Stimulated activated CD4-positive, alpha-beta T cell treated with anti-CD3 and anti-CD28 coated beads, Interleukin-1b, Interleukin-23, amount 100 ng/mL, for 4 hours (primary cell): ENCODE measurements around the gene SPATA4.

Experiments
- DNase-seq, 2 donors: peaks; one replicate each; pipeline ENCODE4 v3.0.0-alpha.2; 2020; ENCODE audit warnings: low read depth in 2 of 2

The SPATA4 gene

DNA sequence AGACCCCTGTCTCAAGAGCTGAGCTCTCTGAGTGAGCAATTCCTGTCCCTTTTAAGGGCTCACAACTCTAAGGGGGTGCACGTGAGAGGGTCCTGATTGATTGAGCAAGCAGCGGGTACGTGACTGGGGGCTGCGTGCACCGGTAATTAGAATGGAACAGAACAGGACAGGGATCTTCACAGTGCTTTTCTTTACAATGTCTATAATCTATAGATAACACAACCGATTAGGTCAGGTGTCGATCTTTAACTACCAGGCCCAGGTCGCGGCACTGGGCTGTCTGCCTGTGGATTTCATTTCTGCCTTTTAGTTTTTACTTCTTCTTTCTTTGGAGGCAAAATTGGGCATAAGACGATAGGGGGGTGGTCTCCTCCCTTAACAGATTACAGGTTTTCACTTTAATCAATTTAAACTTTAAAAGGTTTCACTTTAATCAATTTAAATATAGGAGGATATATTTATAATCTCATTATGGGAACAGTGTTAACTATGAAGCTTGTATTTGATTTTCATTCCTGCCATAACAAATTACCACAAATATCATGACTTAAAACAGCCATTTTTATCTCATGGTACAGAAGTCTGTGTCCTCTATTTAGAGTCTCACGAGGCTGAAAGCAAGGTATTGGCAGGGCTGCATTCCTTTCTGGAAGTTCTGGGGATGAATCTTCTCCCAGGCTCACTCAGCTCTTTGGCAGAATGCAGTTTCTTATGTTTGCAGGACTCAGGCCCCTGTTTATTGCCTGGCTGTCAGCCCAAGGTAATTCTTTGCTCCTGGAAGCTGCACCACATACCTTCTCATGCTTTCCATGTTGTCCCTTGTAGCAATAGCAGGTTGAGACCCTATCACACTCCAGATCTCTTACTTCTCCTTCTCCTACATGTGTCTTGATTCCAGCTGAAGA is 5.2 kb downstream of the SPATA4 start:
- no peak for DNase-seq

DNA sequence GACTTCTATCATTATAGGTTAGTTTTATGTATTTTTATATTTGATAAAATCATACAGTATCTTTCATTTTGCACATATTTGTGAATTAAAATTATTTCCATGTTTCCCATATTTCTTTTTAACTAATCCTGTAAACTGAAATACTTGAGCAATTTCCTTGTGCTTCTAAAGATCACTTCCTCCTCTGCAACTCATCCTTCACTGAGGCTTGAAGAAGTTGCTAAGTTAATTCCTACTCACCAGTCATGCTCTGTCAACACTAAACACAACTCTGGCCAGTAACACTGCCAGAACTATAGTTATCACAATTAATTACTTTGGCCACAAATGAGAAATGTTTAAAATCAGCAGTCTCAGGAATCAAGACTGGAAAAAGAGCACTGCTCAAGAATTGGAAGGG is 6.7 kb downstream of the SPATA4 start:
- DNase-seq, result no peak

DNA sequence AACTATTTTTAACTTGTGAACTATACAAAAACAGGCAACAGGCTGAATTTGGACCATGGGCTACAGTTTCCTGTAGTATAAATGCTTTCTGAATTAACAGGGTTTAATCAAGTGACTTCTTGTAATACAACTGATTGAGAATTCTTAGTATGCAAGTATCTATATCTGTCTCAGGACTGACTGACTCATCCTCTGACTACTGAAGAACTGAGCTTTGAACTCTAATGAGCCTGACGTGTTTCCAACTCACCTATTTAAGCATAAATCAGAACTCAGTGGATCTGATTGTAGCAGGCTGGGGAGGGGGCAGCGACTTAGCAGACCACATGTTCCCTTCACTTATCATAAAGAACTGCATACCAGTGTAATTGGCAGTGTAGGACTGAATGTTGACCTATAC is 7.8 kb downstream of the SPATA4 start:
- DNase-seq, result no peak

DNA sequence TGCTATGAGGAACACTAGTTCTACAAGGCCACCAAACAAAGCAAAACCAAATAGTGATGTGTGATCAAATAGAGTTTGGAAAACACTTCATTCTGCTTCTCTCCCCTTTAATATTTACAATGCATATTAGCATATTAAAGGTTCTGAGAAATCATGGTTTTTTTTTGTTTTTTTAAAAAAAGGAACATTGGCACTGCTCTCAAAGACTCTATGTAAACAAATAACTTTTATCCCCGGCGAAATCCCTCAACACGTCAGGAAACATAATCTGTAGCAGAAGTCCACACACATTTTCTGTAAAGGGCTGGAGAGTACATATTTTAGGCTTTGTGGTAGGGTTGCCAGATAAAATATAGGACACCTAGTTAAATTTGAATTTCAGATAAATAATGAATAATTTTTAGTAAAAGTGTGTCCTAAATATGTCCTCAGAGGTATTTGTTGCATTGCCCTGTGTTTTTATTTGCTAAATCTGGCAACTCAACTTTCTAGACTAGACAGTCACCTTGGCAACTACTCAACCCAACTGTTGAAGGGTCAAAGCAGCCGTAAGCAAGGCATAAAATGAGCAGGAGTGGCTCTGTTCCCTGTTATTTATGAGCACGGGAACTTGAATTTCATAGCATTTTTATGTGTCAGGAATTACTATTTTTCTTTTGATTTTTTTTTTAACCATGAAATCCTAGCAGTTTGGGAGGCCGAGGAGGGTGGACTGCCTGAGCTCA is 8.6 kb downstream of the SPATA4 start:
- no peak for DNase-seq

DNA sequence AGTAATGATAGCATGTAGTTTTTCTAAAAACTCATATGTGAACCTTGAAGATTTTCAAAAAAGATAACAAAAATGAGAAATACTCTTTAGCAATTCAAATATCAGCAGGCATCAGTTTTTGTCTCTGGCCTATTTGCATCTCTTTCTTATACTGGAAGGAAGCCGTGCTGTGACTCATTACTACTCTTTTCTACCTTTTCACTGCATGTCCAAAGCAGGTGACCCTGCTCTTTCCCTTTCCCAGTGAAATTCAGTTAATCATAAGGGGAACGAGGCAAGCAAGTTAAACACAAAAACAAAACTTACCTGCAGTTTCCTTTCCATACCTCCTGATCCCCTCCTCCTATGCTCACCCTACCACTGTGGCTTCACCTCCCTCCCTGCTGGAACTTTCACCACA is 9.3 kb downstream of the SPATA4 start:
- DNase-seq, result no peak

DNA sequence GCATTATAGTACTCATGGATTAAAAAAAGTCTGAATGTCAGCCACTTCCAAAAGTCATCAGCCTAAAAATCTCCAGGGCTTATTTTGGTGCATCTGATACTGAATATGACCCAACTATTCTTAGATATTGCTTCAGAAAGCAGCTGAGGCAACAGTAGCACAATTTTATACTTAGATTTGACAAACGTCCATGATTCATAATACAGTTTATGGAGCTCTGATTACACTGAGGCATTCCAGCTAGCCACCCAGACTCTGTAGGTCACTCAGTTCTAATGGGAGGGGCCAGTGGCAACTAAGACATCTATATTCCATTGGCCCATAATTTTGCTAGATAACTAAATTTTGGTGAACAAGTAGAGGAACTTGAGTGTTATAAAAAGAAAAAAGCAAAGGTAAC is 10.3 kb downstream of the SPATA4 start:
- DNase-seq, result no peak

DNA sequence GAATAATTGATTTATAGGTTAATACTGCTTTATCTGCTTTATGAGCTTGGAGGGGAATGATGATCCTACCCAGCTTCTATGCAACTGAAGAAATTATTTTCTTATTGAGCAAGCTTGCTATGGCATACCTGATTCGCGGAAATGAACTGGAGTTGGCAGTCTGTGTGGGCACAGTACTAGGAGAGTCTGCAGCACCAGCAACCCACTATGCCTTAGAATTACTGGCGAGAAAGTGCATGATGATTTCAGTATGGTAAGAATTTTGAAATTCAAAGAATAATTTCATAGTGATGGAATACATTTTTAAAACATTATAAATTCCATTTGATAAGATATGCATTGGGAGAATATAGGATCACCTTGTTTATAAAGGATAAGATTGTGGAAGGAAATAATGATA is 32.3 kb downstream of the SPATA4 start:
- DNase-seq, result no peak

DNA sequence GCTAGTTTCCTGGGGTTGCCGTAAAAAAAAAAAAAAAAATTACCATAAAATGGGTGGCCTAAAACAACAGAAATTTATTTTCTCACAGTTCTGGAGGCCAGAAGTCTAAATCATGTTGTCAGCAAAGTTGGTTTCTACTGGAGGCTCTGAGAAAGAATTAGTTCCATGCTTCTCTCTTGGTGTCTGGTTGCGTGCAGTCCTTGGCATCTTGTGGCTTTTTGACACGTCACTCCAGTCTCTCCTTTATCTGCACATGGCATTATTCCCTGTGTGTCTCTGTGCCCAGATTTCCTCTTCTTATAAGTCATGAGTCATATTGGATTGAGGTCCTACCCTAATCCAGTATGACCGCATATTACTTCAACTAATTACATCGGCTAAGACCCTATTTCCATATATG is 38.7 kb downstream of the SPATA4 start:
- DNase-seq, result no peak

DNA sequence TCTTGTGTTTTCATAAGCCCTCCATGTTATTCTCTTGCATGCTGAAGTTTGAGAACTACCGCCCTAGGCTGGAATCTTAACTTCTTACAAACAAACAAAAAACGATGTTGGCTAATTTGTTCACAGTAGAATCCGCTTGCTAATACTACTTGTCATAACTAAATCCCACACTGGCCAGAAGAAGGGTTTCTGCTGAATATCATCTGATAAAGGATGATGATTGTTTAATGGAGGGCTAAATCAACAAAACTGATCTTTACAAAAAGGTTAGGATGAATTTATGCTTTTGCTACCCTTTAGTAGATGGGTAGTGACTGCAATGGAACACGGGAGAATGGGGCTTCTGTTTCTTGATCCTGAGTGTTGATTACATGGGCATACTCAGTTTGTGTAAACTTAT is 42.3 kb downstream of the SPATA4 start:
- no peak for DNase-seq

DNA sequence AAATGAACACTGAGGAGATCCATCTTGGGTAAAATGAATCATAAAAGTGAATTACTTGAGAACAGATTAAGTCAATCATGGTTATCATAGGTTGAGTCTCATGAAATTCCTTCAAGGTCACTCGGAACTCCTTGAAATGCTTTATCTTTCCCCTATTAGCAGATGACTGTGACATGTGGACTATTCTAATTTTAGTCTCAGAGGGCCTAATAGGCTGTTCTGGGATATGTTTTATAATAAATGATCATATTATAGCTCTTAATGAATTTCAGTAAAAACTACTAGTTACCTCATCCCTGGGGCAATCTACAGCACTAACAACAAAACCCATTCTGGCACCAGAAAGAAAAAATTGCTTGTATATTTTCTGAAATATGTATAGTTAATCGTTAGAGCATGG is 44.7 kb downstream of the SPATA4 start:
- no peak for DNase-seq

DNA sequence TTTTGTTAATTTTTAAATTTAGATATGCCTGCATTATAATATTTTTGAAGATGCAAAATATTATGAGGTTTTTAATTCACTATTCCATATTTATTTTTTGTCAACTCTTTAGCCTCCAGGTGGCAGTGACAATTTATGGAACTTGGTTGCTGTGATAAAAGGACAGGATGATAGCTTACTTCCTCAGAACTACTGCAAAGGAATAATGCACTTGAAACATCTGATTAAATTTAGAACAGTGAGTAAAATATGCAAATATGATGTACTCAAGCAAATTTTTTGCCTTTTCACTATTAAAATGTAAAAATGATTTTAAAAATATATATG is 45.1 kb downstream of the SPATA4 start:
- DNase-seq, result no peak

DNA sequence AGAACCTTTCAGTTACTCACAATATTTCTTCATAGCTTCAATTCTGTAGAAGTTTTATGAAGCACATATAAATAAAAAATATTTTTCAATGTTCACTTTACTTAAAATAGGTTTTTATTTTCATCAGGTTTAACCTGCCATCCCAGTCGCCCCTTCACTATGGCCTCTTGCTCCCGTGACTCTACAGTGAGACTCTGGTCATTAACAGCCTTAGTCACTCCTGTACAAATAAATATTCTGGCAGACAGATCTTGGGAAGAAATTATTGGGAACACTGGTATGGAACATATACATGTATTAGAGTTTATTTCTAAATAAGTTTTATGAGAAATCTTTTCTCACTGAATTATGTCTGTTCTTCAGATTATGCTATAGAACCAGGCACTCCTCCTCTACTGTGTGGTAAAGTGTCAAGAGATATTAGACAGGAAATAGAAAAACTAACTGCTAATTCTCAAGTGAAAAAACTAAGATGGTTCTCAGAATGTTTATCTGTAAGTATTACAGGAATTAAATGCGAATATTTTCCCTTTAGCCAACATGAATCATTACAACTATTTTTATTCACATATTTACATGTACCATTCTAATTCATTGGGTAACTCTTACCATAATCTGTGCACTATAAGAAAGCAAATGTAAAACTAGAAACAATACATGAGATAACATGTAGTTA is 45.6 kb downstream of the SPATA4 start:
- DNase-seq, result no peak

DNA sequence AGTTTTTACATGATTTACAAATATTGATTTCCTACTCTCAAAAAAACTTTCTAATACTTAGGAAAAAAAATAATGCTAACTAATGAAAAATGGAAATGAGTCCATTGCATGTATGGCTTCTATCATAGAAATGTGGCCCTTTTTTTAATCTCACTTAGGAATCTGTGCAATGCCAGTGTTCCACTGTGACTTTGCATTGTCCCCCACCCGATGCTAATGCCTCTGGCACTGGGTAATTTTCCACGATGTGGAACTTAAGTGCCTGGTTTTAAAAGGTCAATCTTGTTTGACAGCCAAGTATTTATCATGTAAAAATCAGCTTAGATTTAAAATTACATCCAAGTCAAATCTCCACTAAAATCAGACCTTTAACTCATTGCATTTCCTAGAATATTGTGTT is 53.1 kb downstream of the SPATA4 start:
- no peak for DNase-seq

DNA sequence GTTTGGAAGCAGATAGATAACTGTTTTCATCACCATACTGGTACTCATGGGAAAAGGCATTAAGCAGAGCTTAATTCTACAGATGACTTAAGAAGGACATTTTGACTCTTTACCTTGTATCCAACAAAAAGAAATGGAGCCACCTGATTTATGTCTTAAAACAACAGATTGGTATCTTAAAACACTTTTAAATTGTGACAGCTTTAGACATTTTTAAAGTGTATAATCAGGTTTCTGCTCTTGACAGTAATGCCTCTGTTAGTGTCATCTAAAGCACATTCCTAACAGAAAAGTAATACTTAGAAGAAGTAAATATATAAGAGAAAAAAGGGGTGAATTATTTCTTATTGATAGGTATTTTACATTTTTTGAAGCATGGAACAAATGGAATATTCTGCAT is 55.9 kb downstream of the SPATA4 start:
- DNase-seq, result no peak

DNA sequence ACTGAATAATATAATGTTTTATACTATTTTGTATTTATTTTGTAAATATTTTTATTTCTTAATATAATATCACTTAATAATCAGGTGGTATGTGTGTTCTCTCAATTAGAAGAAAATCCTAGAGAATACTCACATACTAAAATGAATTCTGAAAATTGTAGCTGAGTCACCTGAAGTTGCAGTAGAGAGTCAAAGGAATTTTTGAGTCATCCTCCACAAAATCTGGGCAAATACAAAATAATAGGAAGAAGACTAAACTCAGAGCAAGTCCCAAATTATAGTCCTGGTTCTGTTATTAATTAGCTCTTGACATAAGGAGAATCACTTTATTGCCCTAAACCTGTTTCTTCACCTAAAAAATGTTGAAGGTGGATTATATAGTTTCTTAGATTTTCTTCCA is 57.8 kb downstream of the SPATA4 start:
- no peak for DNase-seq

DNA sequence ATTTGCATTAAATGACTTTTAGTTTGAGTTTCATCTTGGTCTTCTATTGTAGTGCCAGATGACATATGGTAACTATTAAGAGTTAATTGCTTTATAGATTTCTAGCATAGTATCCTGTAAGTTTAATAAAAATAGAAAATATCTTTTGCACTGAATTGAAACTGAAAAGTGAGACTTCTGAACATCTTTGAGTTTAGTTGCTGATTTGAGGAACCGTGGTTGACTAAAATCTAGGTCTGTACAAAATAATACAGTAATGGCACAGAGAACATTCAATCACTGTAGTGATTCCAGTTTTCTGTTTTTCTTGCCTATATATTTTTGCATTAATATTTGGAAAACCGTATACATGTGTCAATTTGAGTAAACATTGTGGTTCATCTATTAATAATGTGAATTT is 60.7 kb downstream of the SPATA4 start:
- no peak for DNase-seq
